ENCODE results near the gene UGT2B15. TPM values are rescaled to one million over a fixed set of nuclear protein-coding genes. Genes with fewer than 3 reads are reported as not detected.
"Not testable (repeated sequence)": the region's sequence is repeated elsewhere in the genome, so short reads cannot be mapped to it uniquely, and the experiment has no call there.

Gene UGT2B15
- not detected in 2 replicates for total RNA-seq

DNA sequence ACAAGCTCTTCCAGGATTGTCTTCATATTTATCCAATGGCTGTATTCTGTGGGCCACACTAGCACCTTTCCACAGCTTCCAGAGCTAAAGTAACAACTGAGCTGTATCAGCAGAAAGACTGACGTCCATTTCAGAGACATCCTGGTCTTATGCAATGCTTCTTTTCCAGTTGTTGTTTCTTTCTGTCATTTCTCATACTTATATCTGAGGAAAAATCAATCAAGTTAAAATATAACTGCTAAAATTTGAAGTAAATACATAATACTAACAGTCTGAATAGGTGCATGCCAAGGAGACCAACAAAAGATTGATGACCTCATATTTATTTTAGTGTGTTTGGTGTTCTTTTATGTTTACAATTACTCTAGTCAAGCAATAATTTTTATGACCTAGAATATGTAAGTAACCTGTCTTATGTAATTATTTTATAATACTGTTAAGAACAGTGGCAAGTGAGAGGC is at the start of gene UGT2B15:
TSS of gene UGT2B15 (minus strand) at position 174 of the 461 bp plus-strand sequence. CDS start at position 140, 34 bp downstream.
- H3K9me3 Mint-ChIP-seq; H3K27me3 Mint-ChIP-seq; H3K36me3 Mint-ChIP-seq (ENCODE audit: low read depth); H3K4me1 Mint-ChIP-seq; H3K4me3 Mint-ChIP-seq; DNase-seq; intact Hi-C loops (cut with micrococcal nuclease); H3K27ac Mint-ChIP-seq: not testable (repeated sequence)

DNA sequence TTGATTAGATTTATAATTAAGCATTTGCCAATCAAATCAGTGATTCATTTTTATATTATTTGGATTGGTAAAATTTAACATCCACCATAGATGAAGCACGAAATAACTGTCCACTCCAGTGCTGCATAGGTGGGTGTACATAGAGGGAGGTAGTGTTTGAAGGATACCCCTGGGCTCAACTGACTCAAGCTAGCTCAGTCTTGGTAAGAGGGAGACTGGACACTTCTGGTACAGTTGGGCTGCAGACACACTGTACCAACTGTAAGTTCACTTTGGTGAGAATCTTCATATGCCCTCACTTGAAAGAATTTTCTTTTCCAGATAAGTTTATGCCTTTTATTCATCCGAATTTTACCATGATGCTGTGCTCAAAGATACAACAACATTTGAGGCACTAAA is 48.6 kb upstream of the UGT2B15 start:
- no peak for DNase-seq
- H3K4me1 Mint-ChIP-seq: no peaks in the 10 kb centered on the region
- no peaks in the 10 kb centered on the region for H3K27me3 Mint-ChIP-seq
- H3K36me3 Mint-ChIP-seq (ENCODE audit: low read depth): no peaks in the 10 kb centered on the region
- H3K27ac Mint-ChIP-seq: no peak overlapping the region
- no peaks in the 10 kb centered on the region for H3K9me3 Mint-ChIP-seq
- intact Hi-C loops (cut with micrococcal nuclease): no loop called here
- no peak overlapping the region for H3K4me3 Mint-ChIP-seq

DNA sequence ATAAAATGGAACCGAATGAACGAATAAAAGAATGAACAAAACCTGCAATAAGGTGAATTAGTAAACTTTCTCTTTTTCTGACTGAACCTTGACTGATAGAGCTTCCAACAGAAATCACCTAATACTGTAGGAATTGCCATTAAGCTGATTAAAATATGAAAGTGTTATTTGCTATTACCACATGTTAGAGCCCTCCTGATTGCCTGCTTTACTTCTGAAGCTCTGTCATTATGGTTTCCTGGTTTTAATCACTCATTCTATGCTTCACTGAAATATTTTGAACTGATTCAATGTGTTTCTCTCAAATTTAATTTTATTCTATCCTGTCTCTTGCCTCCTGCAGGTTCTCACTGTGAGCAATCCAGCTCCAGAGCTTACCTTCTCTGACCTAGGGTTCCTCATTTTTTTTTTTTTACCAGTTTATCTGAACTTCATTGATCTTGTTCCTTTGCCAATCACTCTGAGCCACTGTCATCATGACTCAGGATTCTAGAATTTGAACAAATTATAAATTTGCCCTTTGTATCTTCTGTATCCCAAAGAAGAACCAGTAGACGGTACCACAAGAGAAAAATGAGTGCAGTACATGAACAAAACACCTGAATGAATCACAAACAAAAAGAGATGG is 48.1 kb upstream of the UGT2B15 start:
- no peaks in the 10 kb centered on the region for H3K4me1 Mint-ChIP-seq
- no peaks in the 10 kb centered on the region for H3K27me3 Mint-ChIP-seq
- no peak overlapping the region for H3K4me3 Mint-ChIP-seq
- no peak for DNase-seq
- intact Hi-C loops (cut with micrococcal nuclease): no loop called here
- H3K9me3 Mint-ChIP-seq: no peaks in the 10 kb centered on the region
- H3K27ac Mint-ChIP-seq: no peak overlapping the region
- no peaks in the 10 kb centered on the region for H3K36me3 Mint-ChIP-seq (ENCODE audit: low read depth)

DNA sequence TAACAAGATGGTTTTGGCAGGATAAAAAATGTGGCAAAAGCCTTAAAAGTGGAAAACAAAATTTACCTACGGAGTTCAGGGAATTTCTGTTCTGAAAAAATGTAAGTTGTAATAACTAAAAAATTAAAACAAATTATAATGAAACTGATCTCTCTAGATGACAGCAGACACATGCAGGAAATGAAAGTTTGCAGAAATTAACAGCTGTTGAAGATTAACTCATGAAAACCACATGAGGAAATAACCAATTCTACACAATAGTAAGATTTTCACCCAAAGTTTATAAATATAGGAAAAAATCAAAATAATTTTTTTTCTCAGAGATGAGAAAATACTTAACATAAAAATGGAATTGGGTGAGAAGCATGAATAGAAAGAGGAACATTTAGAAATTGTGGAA is 47.5 kb upstream of the UGT2B15 start:
- H3K4me1 Mint-ChIP-seq: no peaks in the 10 kb centered on the region
- H3K27ac Mint-ChIP-seq: no peak overlapping the region
- DNase-seq: no peak
- H3K36me3 Mint-ChIP-seq (ENCODE audit: low read depth): no peaks in the 10 kb centered on the region
- intact Hi-C loops (cut with micrococcal nuclease): no loop called here
- no peak overlapping the region for H3K4me3 Mint-ChIP-seq
- H3K9me3 Mint-ChIP-seq: no peaks in the 10 kb centered on the region
- no peaks in the 10 kb centered on the region for H3K27me3 Mint-ChIP-seq

DNA sequence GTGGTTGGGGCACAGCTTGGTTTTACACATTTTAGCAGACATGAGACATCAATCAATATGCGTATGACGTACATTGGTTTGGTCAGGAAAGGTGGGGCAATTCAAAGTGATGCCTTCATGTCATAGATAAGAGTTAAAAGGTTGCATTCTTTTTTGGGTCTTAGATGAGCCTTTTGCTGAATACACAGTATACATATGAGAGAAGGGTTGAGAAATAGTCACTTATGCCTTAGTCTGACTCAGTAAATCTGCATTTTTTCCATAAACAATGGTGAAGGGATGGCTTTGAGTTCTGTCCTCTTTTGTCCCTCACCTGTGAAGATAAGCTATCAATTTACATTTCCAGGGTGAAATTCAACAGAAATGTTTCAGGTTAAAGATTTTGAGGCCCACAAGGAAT is 43.9 kb upstream of the UGT2B15 start:
- intact Hi-C loops (cut with micrococcal nuclease): no loop called here
- H3K4me1 Mint-ChIP-seq: no peaks in the 10 kb centered on the region
- H3K36me3 Mint-ChIP-seq (ENCODE audit: low read depth): no peaks in the 10 kb centered on the region
- no peak for DNase-seq
- no peaks in the 10 kb centered on the region for H3K9me3 Mint-ChIP-seq
- no peak overlapping the region for H3K27ac Mint-ChIP-seq
- no peak overlapping the region for H3K4me3 Mint-ChIP-seq
- no peaks in the 10 kb centered on the region for H3K27me3 Mint-ChIP-seq

DNA sequence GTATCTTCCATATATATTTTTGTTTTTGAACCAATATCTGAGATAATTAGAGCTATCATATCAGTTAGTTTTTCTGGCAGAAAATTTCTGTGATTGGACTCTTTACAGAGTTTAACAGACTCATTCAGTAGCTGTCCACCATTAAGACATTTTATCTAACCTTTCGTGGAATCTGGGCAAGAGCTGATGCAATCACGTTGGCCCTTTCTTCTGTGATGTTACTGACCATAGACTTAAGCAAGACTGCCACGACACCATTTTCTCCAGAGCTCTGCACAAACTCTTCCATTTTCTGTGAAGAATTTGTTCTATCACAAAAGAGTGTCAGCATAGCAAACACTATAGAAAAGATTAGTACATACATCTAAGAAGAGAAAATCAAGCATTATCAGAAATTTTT is 41.8 kb upstream of the UGT2B15 start:
- no peaks in the 10 kb centered on the region for H3K36me3 Mint-ChIP-seq (ENCODE audit: low read depth)
- intact Hi-C loops (cut with micrococcal nuclease): no loop called here
- H3K27me3 Mint-ChIP-seq: no peaks in the 10 kb centered on the region
- H3K4me3 Mint-ChIP-seq: no peak overlapping the region
- H3K9me3 Mint-ChIP-seq: no peaks in the 10 kb centered on the region
- no peak for DNase-seq
- no peaks in the 10 kb centered on the region for H3K4me1 Mint-ChIP-seq
- H3K27ac Mint-ChIP-seq: no peak overlapping the region

DNA sequence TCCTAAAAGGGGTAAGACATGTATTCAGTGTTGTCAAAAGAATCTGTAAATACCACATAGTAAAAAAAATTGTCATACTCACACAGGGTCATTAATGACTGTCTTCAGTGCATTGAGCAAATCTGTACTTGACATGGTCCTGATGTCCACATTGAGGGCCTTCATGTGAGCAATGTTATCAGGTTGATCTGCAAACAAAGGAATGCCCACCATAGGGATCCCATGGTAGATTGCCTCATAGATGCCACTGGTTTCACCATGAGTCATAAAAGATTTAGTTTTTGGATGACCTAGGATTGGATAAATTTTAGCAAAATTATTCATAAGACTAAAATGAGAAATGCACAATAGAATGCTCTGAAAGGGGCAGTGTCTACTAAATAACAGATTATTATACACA is 38.1 kb upstream of the UGT2B15 start:
- no peaks in the 10 kb centered on the region for H3K4me1 Mint-ChIP-seq
- no peak overlapping the region for H3K27ac Mint-ChIP-seq
- intact Hi-C loops (cut with micrococcal nuclease): no loop called here
- DNase-seq: no peak
- no peak overlapping the region for H3K4me3 Mint-ChIP-seq
- no peaks in the 10 kb centered on the region for H3K27me3 Mint-ChIP-seq
- H3K9me3 Mint-ChIP-seq: no peaks in the 10 kb centered on the region
- no peaks in the 10 kb centered on the region for H3K36me3 Mint-ChIP-seq (ENCODE audit: low read depth)

DNA sequence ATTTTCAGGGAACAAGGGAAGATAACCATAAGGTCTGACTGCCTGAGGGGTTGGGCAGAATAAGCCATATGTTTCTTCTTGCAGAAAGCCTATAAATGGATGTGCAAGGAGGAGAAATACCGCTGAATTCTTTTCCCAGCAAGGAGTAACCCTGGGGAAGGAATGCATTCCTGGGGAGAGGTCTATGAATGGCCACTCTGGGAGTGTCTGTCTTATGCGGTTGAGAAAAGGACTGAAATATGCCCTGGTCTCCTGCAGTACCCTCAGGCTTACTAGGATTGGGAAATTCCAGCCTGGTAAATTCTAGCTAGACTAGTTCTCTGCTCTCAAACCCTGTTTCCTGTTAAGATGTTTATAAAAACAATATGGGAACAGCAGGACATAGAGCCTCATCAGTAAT is 32.7 kb upstream of the UGT2B15 start:
- H3K9me3 Mint-ChIP-seq; H3K27ac Mint-ChIP-seq; intact Hi-C loops (cut with micrococcal nuclease); DNase-seq; H3K4me3 Mint-ChIP-seq; H3K4me1 Mint-ChIP-seq; H3K27me3 Mint-ChIP-seq; H3K36me3 Mint-ChIP-seq (ENCODE audit: low read depth): not testable (repeated sequence)

DNA sequence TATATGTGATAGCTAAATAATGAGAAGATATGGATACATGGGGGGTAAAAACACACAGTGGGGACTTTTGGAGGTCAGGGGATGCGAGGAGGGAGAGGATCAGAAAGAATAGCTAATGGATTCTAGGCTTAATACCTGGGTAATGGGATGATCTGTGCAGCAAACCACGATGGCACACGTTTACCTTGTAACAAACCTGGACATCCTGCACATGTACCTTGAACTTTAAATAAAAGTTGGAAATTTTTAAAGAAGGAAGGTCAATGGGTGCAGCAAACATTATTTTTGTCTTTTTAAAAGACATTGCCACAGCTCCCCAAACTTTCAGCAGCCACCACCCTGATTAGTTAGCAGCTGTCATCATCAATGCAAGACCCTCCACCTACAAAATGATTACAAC is 29.7 kb upstream of the UGT2B15 start:
- H3K36me3 Mint-ChIP-seq (ENCODE audit: low read depth): no peaks in the 10 kb centered on the region
- no peak overlapping the region for H3K27ac Mint-ChIP-seq
- H3K4me3 Mint-ChIP-seq: no peak overlapping the region
- intact Hi-C loops (cut with micrococcal nuclease): no loop called here
- DNase-seq: no peak
- no peaks in the 10 kb centered on the region for H3K27me3 Mint-ChIP-seq
- no peaks in the 10 kb centered on the region for H3K4me1 Mint-ChIP-seq
- no peaks in the 10 kb centered on the region for H3K9me3 Mint-ChIP-seq

DNA sequence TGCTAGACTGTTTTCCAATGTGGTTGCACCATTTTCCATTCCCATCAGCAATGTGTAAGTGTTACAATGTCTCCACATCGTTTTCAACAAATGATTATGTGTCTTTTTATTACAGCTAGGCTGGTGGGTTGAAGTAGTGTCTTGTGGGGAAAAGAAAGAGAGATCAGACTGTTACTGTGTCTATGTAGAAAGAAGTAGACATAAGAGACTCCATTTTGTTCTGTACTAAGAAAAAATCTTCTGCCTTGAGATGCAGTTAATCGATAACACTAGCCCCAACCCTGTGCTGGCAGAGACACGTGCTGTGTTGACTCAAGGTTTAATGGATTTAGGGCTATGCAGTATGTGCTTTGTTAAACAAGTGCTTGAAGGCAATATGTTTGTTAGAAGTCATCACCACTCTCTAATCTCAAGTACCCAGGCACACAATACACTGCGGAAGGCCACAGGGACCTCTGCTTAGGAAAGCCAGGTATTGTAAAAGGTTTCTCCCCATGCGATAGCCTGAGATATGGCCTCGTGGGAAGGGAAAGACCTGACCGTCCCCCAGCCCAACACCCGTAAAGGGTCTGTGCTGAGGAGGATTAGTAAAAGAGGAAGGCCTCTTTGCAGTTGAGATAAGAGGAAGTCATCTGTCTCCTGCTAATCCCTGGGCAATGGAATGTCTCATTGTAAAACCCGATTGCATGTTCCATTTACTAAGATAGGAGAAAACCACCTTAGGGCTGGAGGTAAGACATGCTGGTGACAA is 23.0 kb upstream of the UGT2B15 start:
- Mint-ChIP-seq H3K27me3 (no peaks in the 10 kb centered on the region), H3K27ac (no peak overlapping the region), H3K4me3 (no peak overlapping the region), H3K4me1 (no peaks in the 10 kb centered on the region), H3K36me3 (ENCODE audit: low read depth) (no peaks in the 10 kb centered on the region), H3K9me3 (peaks cover 5% of the 10 kb centered on the region)
- intact Hi-C loops (cut with micrococcal nuclease): no loop called here
- no peak for DNase-seq

DNA sequence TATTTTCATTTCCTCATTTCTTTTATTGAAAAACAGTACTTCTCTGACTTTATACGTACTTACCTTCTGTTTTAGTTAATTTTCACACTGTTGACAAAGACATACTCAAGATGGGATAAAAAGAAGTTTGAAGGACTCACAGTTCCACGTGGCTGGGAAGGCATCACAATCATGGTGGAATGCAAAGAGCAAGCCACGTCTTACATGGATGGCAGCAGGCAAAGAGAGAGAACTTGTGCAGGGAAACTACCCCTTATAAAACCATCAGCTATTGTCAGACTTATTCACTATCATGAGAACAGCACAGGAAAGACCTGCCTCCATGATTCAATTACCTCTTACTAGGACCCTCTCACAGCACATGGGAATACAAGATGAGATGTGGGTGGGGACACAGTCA is 20.7 kb upstream of the UGT2B15 start:
- H3K36me3 Mint-ChIP-seq (ENCODE audit: low read depth): no peaks in the 10 kb centered on the region
- no peaks in the 10 kb centered on the region for H3K27me3 Mint-ChIP-seq
- peaks cover 5% of the 10 kb centered on the region for H3K9me3 Mint-ChIP-seq

DNA sequence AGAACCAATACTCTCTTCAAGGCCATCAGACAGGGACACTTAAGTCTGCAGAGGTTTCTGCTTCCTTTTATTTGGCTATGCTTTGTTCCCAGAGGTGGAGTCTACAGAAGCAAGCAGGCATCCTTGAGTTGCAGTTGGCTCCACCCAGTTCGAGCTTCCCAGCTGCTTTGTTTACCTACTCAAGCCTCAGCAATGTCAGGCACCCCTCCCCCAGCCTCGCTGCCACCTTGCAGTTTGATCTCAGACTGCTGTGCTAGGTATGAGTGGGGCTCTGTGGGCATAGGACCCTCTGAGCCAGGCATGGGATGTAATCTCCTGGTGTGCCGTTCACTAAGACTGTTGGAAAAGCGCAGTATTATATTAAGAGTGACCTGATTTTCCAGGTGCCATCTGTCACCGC is 12.6 kb upstream of the UGT2B15 start:
- no peak overlapping the region for H3K4me3 Mint-ChIP-seq
- H3K9me3 Mint-ChIP-seq: no peaks in the 10 kb centered on the region
- no peak overlapping the region for H3K27ac Mint-ChIP-seq
- DNase-seq: no peak
- H3K36me3 Mint-ChIP-seq (ENCODE audit: low read depth): no peaks in the 10 kb centered on the region
- H3K4me1 Mint-ChIP-seq: no peaks in the 10 kb centered on the region
- intact Hi-C loops (cut with micrococcal nuclease): no loop called here
- no peaks in the 10 kb centered on the region for H3K27me3 Mint-ChIP-seq

More for the DNA sequence above, 20.7 kb upstream of the UGT2B15 start:
- H3K4me3 Mint-ChIP-seq: no peak overlapping the region
- DNase-seq: no peak
- intact Hi-C loops (cut with micrococcal nuclease): no loop called here
- no peaks in the 10 kb centered on the region for H3K4me1 Mint-ChIP-seq
- no peak overlapping the region for H3K27ac Mint-ChIP-seq

DNA sequence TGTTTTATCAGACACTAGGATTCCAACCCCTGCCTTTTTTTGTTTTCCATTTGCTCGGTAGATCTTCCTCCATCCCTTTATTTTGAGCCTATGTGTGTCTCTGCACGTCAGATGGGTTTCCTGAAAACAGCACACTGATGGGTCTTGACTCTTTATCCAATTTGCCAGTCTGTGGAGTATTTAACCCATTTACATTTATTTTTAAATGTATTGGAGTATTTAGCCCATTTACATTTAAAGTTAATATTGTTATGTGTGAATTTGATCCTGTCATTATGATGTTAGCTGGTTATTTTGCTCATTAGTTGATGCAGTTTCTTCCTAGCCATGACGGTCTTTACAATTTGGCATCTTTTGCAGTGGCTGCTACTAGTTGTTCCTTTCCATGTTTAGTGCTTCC is 10.8 kb upstream of the UGT2B15 start:
- H3K27me3 Mint-ChIP-seq; intact Hi-C loops (cut with micrococcal nuclease); H3K36me3 Mint-ChIP-seq (ENCODE audit: low read depth); H3K9me3 Mint-ChIP-seq; DNase-seq; H3K4me3 Mint-ChIP-seq; H3K27ac Mint-ChIP-seq; H3K4me1 Mint-ChIP-seq: not testable (repeated sequence)

DNA sequence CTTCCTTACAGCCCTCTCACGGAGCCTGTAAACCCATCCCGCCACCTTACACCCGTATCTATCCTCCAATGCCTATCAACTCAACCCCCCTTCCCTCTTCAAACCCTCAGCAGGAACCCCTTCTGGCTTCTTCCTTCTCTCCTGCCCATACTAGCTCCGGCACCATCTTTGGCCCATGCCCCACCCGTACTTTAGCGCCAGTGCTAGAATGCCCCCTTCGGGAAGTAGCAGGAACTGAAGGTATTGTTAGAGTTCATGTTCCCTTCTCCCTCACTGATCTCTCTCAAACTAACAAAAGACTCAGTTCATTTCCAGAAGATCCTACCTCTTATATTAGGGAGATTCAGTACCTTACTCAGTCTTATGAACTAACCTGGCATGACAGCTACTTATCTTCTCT is 2.7 kb upstream of the UGT2B15 start:
- no peak overlapping the region for H3K27ac Mint-ChIP-seq

DNA sequence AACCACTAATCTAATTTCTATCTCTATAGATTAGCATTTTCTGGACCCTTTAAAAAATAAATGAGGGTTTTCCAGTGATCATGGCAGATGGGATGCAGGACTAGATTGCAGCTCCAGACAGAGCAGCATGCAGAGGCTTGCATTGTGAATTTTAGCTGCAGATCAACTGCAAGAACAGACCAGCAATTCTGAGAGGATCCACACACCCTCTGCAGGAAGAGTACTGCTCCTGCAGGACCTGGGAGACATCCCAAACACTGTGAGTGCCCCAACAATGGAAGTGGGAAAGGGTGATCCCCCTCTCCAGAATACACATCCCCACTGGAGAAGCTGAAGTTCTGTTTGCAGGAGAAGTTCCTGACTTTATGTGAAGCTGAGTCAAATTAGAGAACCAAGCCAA is 765 bp upstream of the UGT2B15 start:
- DNase-seq; H3K36me3 Mint-ChIP-seq (ENCODE audit: low read depth); H3K27me3 Mint-ChIP-seq; intact Hi-C loops (cut with micrococcal nuclease); H3K4me1 Mint-ChIP-seq; H3K27ac Mint-ChIP-seq; H3K9me3 Mint-ChIP-seq; H3K4me3 Mint-ChIP-seq: not testable (repeated sequence)

More for the DNA sequence above, 2.7 kb upstream of the UGT2B15 start:
- no peak for DNase-seq
- Mint-ChIP-seq H3K36me3 (ENCODE audit: low read depth) (no peaks in the 10 kb centered on the region), H3K4me3 (no peak overlapping the region), H3K27me3 (no peaks in the 10 kb centered on the region), H3K4me1 (no peaks in the 10 kb centered on the region), H3K9me3 (peaks cover 5% of the 10 kb centered on the region)
- intact Hi-C loops (cut with micrococcal nuclease): no loop called here
